Measurements from ENCODE around the gene SLC27A1.

SLC27A1 gene

DNA sequence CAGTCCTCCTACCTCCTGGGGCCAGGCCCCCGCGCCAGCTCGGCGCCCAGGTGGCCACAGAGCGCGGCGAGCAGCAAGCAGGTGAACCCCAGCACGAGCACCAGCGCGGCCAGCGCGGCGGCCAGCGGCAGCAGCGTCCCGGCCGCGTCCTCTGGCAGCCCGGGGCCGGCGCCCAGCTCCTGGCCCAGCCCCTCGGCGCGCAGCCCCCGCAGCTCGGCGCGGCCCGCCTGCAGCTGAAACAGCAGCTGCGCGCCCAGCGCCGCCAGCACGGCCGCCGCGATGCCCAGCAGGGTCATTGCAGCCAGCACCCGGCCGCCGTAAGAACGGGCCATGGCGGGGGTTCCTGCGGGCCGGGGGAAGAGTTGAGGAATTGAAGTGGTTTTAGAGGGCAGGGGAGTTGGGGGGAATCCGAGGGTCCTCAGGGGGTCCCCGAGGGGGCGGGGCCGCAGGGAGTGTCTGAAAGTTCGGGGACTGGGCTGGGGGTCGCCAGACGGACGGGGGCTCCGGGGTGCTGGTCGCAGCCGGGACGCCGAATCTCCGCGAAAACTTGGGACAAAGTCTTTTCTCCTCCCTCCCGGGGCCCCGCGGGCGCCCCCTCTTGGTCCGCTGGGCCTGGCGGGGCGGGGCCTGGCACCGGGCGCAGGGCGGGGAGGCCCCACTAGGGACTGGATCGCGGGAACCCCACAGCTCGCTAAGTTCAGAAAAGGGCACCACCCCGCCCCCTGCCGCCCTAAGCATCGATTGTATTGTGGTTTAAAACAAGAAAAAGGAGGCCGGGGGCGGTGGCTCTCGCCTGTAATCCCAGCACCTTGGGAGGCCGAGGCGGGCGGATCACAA is 22.0 kb upstream of the SLC27A1 start, which contains the start of gene TMEM221:
TMEM221 (minus strand) TSS at position 538 of the 837 bp plus-strand sequence; CDS start at position 332, 206 bp downstream.
- peak; percentile 47 to 63 for DNase-seq
- TF ChIP-seq POLR2A (IDR thresholded peaks at IDR 0.05; ENCODE audit: low read length) (no peak), GATA1 (IDR thresholded peaks at IDR 0.05; ENCODE audit: low read depth, low read length) (no peak)

GRCh38 chr19:17450264-17451075 is 19.9 kb upstream of the SLC27A1 start:
- TF ChIP-seq POLR2A (IDR thresholded peaks at IDR 0.05; ENCODE audit: low read length) (no peak), GATA1 (IDR thresholded peaks at IDR 0.05; ENCODE audit: low read depth, low read length) (no peak)
- DNase-seq, result peak in 1 of 2 experiments; percentile 46

DNA sequence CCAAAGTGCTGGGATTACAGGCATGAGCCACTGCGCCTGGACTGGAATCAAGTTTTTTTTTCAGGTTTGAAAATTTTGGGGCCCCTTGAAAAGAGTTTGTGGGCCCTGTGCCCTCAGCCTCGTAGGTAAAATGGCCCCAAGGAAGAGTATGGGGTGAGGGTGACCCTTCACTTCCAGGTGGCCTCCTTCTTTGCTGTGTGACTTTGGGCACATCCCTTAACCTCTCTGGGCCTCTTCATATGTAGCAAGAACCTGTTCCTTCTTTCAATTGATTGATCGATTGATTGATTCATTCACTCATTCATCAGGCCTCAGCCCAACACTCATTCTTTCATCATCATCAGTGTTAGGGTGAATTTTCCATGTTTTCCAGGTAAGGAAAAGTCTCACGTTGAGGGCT is 18.5 kb upstream of the SLC27A1 start:
- no peak for DNase-seq
- TF ChIP-seq GATA1 (IDR thresholded peaks at IDR 0.05; ENCODE audit: low read depth, low read length) (no peak), POLR2A (IDR thresholded peaks at IDR 0.05; ENCODE audit: low read length) (no peak)

DNA sequence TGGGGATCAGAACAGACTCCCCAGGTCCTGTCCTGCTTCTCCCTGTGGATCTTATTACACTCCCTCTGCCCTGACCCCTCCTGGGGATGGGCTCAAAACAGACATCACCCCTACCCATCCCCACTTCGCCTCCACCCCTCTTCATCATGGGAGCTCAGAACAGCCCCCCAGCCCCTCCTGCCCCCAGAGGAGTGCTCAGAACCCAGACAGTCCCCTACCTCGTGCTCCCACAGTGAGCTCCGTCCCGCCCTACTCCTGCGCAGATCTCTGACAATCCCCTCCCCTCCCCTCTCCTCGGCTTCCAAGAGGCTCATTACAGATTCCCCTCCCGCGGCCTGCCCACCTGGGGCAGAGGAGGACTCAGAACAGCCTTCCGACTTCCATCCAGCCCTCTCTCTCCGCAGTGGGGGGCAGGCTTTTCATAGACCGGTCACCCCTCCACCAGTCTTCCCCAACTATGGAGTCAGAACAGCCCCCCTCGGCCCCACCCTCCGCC is 15.7 kb upstream of the SLC27A1 start:
- no peak for DNase-seq
- no peak for TF ChIP-seq GATA1 (IDR thresholded peaks at IDR 0.05; ENCODE audit: low read depth, low read length)
- no peak for TF ChIP-seq POLR2A (IDR thresholded peaks at IDR 0.05; ENCODE audit: low read length)

DNA sequence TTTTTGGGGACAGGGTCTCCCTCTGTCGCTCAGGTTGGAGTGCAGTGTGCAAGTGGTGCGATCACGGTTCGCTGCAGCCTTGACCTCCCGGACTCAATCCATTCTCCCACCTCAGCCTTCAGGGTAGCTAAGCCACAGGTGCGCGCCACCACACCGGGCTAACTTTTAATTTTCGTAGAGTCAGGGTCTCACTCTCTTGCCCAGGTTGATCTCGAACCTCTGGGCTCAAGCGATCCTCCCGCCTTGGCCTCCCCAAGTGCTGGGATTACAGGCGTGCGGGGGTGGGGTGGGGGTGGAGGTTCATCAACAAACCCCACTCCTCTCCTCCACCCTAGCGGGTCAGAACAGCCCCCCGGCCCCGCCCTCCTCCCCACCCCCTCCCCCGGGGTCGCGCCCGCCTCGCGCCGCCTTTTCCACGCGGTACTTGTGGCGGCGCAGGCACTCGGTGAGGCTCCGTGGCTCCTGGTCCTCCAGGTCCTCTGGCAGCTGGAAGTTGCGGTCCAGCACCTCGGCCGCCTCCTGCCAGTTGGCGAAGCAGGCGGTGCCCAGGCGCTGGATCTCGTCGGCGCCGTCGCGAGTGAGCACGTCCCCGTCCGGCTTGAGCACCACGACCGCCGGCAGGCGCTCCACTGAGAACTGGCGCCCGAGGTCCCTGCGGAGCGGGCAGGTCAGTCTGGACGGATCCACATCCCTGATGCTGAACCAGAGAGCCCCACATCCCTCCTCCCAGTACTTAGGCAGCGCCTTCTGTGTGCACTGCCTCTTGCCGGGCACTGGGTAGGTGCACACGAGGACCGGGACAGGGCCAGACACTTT is 14.8 kb upstream of the SLC27A1 start:
- DNase-seq, result no peak
- no peak for TF ChIP-seq POLR2A (IDR thresholded peaks at IDR 0.05; ENCODE audit: low read length)

GRCh38 chr19:17456127-17456526 is 14.2 kb upstream of the SLC27A1 start:
- TF ChIP-seq POLR2A (IDR thresholded peaks at IDR 0.05; ENCODE audit: low read length) (no peak), GATA1 (IDR thresholded peaks at IDR 0.05; ENCODE audit: low read depth, low read length) (no peak)
- DNase-seq, result no peak

GRCh38 chr19:17457616-17458015 is 12.7 kb upstream of the SLC27A1 start:
- no peak for DNase-seq
- TF ChIP-seq GATA1 (IDR thresholded peaks at IDR 0.05; ENCODE audit: low read depth, low read length), result no peak
- no peak for TF ChIP-seq POLR2A (IDR thresholded peaks at IDR 0.05; ENCODE audit: low read length)

DNA sequence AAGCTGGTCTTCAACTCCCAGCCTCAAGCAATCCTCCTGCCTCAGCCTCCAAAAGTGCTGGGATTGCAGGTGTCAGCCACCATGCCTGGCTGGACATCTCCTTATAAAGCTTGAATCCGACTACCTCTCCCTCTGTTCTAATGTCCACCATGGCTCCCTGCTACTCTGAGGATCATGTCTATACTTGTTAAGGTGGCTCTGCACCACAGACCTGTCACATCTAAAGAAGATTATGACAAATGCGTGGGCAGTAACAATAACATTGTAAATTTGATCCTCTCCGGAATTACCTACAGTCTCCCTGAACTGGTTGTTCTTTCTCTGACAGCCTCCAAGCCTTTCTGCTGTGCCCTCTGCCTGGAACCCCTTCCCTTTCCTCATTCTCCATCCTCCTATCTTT is 11.4 kb upstream of the SLC27A1 start:
- DNase-seq, result no peak

GRCh38 chr19:17460372-17461230 is 9.7 kb upstream of the SLC27A1 start, which contains the start of gene NXNL1:
Gene NXNL1 (minus strand): TSS chr19:17460926. CDS start chr19:17460869, 57 bp downstream.
- DNase-seq, result no peak
- TF ChIP-seq GATA1 (IDR thresholded peaks at IDR 0.05; ENCODE audit: low read depth, low read length) (no peak), POLR2A (IDR thresholded peaks at IDR 0.05; ENCODE audit: low read length) (no peak)

More for the DNA sequence above, 11.4 kb upstream of the SLC27A1 start:
- TF ChIP-seq POLR2A (IDR thresholded peaks at IDR 0.05; ENCODE audit: low read length) (no peak), GATA1 (IDR thresholded peaks at IDR 0.05; ENCODE audit: low read depth, low read length) (no peak)

GRCh38 chr19:17466487-17466850 is 3.9 kb upstream of the SLC27A1 start:
- TF ChIP-seq POLR2A (IDR thresholded peaks at IDR 0.05; ENCODE audit: low read length) (no peak), GATA1 (IDR thresholded peaks at IDR 0.05; ENCODE audit: low read depth, low read length) (no peak)

DNA sequence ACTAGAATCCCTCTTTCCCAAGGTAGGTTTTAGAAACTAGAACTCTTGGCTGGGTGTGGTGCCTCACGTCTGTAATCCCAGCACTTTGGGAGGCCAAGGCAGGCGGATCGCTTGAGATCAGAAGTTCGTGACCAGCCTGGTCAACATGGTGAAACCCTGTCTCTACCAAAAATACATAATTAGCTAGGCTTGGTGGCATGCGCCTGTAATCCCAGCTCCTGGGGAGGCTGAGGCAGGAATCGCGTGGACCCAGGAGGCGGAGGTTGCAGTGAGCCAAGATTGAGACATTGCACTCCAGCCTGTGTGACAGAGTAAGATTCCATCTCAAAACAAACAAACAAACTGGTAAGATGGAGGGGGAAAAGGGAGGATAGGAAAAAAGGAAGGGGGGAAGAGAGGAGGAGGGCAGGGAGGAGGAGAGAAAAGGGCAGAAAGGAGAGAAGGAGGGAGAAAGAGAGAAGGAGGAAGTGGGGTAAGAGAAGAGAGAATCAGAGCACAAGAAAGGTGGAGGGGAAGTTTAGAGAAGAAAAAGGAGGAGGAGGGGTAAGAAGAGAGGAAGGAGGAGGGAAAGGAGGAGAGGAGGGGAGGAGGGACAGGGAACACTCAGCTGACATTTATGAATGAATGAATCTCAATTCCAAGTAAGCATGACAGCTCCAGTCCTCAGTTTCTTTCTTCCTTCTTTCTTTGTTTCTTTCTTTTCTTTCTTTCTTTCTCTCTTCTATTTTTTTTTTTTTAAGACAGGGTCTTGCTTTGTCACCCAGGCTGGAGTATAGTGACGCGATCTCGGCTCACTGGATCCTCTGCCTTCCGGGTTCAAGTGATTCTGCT is 2.6 kb upstream of the SLC27A1 start:
- TF ChIP-seq GATA1 (IDR thresholded peaks at IDR 0.05; ENCODE audit: low read depth, low read length) (no peak), POLR2A (IDR thresholded peaks at IDR 0.05; ENCODE audit: low read length) (no peak)
- no peak for DNase-seq

More at GRCh38 chr19:17466487-17466850, 3.9 kb upstream of the SLC27A1 start:
- DNase-seq, result no peak
